GM19397 (cell line): ENCODE measurements around the gene ASTN1.

ENCODE experiments used
- ATAC-seq: cut with Tn5 transposase; IDR thresholded peaks from one replicate; pipeline ENCODE4 v1.9.1; 2021; ENCODE audit warnings: mild to moderate bottlenecking, moderate library complexity; ENCODE audit not compliant: unreplicated experiment

Gene ASTN1

DNA sequence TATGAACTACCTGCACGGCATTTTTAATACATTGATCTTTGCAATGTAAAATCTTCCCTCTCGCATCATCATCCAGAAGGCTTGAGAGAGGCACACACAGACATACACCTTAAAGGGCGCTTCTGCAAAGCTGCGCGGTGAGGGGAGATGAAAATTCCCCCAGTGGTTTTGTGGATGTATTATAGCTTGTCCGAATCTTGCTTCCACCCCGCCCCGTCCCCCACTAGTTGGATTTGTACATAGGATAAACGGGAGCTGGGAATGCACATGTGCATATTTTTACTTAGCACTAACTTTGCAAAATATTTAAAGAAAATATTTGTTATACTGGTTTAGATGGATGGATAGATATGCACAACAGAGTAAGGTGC lies 542 bp upstream of the ASTN1 start:
- ATAC-seq: no peak

DNA sequence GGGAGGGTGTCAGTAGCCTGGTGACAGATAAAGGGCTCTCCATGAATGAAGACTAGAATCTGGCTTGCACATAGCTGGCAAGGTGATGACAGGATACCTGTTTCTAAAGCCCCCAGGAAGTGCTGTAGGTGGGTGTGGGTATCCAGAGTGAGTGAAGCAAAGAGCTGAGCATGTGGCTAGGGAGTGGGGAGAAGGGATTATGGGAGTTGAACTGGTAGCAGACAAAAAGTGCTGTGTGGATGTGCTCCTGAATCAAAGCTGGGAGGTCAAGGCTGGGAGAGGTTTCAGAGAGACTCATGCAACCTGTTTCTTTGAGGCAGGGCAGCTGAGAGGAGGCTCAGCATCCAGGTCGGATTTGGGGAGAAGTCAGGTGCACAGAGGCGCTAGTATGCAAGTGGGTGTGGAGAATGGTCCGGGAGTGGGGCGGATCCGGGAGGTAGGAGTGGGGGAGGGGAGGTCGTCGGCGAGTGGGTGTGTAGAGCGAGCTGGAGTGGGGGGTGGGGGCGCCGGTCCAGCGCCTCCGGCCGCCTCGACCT lies 600 bp downstream of the ASTN1 start:
- no peak for ATAC-seq

GRCh38 chr1:177162243-177162642 lies 2.3 kb downstream of the ASTN1 start:
- ATAC-seq: no peak

DNA sequence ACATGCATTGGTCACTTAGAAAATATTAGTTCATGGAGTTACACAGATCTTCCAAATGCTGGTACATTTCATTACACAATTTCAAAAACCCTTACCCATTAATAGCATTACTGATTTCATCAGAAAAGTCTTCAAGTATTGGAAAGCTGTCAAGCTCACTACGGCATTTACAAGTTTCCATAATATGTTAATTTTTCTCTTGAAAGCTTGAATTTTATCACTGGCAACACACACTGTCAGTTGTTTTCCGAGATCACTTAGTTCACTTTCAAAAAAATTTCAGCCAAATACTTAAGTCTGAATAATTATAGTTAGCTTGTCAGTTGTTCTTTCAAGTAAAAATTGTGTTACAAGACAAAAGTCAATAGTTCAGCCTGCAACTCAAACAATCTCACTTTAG lies 18.0 kb downstream of the ASTN1 start:
- ATAC-seq: no peak

GRCh38 chr1:177145106-177146070 lies 19.1 kb downstream of the ASTN1 start:
- no peak for ATAC-seq

DNA sequence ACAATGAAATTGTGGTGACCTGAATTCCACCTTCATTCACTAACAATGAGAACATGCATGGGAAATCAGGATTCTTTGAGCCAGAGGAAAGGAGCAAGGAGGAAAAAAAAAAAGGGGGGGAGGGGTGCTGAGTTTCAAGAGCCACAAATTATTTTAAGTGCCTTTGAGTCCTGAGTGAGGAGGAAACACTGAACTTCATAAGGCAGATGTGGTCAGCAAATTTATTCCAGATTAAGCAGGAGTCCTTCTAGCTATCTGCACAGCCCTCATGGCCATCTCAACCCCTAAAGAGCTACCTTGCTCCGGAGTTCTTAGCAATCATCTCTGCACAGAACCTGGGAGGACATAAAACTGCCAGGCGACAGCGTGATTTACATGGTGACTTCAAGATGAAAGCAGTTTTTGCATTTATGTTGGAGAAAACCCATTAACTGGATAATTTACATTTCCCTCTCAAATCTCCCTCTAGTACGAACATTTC lies 21.7 kb downstream of the ASTN1 start:
- ATAC-seq: no peak

- ATAC-seq: no peak
Observed at GRCh38 chr1:177142010-177142409, 22.5 kb downstream of the ASTN1 start.

DNA sequence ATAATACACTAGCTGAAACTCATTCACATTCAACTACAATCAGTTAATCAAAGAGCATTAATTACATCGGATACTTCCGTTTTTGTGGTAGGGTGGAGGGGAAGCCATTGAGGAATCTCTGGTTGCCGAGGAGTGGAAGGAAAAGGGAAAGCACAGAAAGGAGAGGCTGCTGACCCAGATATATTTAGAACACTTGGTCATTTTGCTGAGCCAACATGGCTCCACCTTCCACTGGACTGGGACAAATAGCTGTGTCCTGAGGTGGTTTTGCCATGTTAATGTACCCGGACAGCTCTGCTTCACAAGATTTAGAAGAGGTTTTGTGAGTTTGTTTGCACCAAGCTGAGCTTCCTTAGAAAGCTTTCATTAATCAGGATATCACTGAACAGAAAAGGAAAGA lies 26.2 kb downstream of the ASTN1 start:
- ATAC-seq: no peak

- no peak for ATAC-seq
Observed at GRCh38 chr1:177137814-177138213, 26.7 kb downstream of the ASTN1 start.

- ATAC-seq: no peak
Observed at GRCh38 chr1:177135250-177135649, 29.3 kb downstream of the ASTN1 start.

GRCh38 chr1:177133977-177134538 lies 30.5 kb downstream of the ASTN1 start:
- no peak for ATAC-seq

DNA sequence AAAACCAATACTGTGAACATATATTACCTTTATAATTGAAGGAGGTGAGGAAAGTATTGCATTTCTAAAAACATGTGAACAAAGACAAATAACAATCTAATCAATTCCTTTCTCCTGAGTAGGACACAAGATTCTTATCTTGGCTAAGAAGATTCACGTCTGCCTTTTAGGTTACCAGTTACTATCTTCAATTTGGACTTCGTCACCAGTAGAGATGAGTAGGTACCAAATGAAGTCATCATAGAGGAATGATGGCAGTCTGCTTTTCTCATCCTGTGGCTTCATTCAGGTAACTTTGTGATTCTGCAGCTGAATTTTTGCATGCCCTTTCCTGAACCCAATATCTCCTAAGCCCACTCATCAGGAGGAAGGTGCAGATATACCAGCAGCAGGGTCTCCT lies 32.4 kb downstream of the ASTN1 start:
- no peak for ATAC-seq

DNA sequence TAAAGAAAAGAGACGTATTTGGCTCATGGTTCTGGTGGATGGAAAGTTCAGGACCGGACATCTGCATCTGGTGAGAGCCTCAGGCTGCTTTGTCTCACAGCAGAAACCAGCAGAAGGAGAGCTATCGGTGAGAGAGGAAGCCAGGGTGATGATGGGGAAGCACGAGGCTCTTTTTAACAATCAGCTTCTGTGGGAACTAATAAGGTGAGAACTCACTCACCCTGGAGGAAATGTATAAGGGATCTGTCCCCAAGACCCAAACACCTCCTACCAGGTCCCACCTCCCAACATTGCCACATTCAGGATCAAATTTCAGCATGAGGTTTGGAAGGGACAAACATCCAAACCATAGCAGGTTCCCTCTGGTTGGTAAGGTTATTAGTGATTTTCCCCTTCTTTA lies 32.8 kb downstream of the ASTN1 start:
- no peak for ATAC-seq

DNA sequence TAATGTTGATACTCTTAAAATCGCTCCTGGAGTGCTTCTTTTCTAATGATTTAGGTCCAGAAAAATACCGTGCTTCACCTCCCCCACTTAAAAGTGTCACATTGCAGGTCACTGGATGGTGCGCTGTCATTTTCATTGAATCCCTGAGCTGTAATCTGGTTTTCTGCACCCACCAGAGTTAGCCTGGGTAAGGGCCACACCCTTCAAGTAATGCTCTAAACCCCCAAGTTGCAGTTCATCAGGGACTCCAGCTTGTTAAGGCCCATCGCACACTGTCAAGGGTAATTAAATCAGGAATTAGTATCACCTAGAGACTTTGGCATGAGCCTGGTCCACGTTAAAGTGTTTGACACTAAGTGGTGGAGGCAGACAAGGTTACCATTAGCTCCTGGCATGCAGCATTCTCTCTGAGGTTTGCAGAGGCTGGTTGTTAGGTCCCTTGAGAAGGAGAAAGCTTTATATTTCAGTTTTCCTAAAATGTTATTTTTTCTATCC lies 34.0 kb downstream of the ASTN1 start:
- ATAC-seq: no peak

GRCh38 chr1:177128665-177129281 lies 35.7 kb downstream of the ASTN1 start:
- ATAC-seq: no peak

GRCh38 chr1:177126267-177126666 lies 38.2 kb downstream of the ASTN1 start:
- no peak for ATAC-seq

DNA sequence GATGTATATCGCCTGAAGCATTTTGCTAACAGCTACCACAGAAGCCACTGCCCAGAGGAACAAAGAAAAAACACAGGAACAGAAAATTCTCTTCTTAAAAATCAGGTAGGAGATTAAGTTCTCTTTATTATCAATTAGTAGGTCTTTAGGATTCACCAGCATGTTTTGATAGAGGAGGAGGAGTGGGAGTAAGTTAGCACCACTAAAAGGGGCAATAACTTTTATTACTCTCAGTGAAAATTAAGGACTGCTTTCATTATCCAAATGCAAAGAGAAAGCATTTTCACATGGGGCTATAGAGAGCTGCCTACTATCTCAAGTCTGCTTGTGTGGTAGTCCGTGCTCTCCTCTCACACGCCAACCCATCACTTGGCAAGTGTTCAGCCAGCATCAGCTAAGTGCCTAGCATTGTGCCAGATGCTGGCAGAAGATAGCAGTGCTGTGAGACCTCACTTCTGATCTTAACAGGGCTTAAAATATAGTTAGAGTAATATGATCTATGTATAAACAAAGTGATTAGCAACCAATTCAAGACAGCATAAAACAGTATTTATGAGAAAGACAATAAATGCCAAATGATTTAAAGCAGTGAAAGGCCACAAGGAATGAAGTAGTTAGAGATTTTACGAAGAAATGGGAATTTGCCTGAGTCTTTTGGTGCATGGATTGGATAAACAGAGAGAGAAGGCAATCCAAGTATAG lies 39.8 kb downstream of the ASTN1 start:
- ATAC-seq: no peak

DNA sequence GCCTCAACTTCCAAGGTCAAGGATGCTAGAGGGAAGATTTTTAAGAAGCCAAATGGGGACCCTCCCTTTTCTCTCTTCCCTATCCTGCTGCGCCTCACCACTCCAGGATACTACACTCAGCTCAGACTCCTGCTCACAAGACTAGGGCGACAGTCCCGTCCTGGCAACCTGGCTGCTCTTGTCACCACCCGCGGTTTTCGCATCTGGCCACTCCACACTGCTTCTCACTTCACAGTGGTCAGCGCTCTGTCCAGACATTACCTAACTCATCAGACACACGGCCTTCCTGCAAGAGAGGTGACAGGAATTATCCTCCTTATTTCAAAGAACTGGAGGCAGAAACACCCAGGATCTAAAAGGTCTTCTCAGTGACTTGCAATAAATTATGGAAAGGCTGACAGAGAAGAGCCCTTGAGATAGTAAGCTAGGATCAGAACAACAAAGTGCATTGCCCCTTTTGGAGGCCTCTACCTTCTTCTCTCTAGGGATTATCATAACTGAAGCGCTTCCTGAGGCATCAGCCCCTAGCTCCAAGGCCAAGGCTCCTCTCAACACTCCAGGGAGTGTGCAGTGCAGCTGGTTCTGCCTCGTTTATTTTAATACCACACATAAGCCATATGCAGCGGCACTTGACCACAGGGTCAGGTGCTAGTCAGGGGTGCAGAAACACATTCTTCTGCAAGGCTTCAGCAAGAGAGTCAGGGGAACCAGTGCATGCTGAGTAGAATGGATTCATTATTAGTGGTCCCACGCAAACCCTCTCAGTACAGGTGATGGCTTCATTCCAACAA lies 41.9 kb downstream of the ASTN1 start:
- ATAC-seq: no peak

DNA sequence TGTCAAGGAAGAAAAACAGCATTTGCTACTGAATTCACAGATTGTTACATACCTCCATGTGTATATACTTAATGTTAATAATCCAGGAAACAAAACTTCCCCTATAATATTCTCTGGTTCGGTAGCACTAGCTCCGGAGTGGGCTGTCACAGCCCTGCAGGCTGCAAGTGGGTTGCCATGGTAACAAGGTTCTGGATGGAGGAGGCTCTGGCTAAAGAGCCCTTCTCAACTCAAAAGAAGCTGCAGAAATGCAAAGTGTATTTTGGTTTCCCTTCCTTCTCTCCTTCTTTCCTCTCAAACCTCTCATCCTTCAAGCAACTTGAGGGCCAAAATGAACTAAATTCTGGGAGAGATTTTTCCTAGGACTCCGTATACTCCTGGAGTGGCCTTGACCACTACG lies 45.2 kb downstream of the ASTN1 start:
- no peak for ATAC-seq

- ATAC-seq: no peak
Observed at GRCh38 chr1:177118901-177119300, 45.6 kb downstream of the ASTN1 start.
